GM12864 (cell line): ENCODE measurements around the gene ANKK1.

Source experiments
- DNase-seq: peaks from one replicate; pipeline ENCODE4 v3.0.0-alpha.2; 2011; ENCODE audit warnings: low read depth
- H3K4me3 ChIP-seq: 2 replicates; pipeline ENCODE4 v1.5.1; 2011; ENCODE audit warnings: mild to moderate bottlenecking, low read depth, low read length, control low read depth
- TF ChIP-seq, protein P1 (sequence below): IDR thresholded peaks from 2 replicates; pipeline ENCODE4 v1.5.1; 2011; ENCODE audit warnings: low read depth, mild to moderate bottlenecking, moderate library complexity, low read length, control low read depth, inconsistent platforms; ENCODE audit errors: missing control alignments

Gene ANKK1, protein sequence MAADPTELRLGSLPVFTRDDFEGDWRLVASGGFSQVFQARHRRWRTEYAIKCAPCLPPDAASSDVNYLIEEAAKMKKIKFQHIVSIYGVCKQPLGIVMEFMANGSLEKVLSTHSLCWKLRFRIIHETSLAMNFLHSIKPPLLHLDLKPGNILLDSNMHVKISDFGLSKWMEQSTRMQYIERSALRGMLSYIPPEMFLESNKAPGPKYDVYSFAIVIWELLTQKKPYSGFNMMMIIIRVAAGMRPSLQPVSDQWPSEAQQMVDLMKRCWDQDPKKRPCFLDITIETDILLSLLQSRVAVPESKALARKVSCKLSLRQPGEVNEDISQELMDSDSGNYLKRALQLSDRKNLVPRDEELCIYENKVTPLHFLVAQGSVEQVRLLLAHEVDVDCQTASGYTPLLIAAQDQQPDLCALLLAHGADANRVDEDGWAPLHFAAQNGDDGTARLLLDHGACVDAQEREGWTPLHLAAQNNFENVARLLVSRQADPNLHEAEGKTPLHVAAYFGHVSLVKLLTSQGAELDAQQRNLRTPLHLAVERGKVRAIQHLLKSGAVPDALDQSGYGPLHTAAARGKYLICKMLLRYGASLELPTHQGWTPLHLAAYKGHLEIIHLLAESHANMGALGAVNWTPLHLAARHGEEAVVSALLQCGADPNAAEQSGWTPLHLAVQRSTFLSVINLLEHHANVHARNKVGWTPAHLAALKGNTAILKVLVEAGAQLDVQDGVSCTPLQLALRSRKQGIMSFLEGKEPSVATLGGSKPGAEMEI

DNA sequence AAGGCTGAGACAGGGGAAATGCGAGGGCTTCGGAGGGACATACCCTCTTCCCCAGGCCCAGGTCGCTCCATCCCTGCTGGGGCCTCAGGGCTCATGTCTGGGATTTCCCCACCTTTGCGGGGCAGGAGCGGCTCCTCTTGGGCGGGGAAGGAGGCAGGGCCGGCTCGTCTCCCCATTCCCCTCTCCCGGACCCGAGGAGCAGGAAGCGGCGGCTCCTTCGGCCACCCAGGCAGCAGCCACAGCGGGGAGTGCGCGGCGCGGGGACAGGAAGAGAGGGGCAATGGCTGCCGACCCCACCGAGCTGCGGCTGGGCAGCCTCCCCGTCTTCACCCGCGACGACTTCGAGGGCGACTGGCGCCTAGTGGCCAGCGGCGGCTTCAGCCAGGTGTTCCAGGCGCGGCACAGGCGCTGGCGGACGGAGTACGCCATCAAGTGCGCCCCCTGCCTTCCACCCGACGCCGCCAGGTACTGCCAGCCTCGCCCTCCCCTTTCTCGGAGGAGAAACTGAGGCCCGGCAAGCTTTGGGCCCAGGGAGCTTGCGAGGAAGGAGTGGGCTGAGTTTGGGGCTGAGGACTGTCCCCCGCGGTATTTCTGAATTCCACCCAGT is at the start of gene ANKK1:
Gene ANKK1, plus strand, starts transcription at position 175 of the 607 bp plus-strand sequence. Its CDS starts 106 bp downstream, at position 281.
- TF ChIP-seq, protein P1, sequence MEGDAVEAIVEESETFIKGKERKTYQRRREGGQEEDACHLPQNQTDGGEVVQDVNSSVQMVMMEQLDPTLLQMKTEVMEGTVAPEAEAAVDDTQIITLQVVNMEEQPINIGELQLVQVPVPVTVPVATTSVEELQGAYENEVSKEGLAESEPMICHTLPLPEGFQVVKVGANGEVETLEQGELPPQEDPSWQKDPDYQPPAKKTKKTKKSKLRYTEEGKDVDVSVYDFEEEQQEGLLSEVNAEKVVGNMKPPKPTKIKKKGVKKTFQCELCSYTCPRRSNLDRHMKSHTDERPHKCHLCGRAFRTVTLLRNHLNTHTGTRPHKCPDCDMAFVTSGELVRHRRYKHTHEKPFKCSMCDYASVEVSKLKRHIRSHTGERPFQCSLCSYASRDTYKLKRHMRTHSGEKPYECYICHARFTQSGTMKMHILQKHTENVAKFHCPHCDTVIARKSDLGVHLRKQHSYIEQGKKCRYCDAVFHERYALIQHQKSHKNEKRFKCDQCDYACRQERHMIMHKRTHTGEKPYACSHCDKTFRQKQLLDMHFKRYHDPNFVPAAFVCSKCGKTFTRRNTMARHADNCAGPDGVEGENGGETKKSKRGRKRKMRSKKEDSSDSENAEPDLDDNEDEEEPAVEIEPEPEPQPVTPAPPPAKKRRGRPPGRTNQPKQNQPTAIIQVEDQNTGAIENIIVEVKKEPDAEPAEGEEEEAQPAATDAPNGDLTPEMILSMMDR, result peak; percentile 17
- DNase-seq, result no peak
- H3K4me3 ChIP-seq, result no peak within 1 kb of the TSS

DNA sequence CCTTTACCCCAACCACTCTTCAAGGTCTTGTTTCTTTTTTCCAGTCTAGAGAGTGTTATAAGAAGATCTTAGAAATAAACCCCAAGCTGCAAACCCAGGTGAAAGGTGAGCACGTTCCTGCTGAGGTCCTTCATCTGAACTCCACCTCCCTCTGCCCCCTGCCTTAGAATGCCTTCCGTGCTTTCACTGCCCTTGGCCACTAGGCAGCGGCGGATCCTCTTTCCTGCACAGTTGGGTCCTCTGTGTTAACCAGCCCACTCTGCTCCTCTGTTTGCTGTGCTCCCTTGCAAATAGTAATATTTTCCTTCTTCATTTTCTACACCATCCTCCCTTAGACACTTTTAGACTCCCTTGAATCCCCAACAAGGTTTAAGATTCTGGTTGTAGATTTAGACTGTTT is 48.8 kb upstream of the ANKK1 start:
- H3K4me3 ChIP-seq, result no peak overlapping the region
- TF ChIP-seq, protein P1, result no peak
- DNase-seq, result no peak

DNA sequence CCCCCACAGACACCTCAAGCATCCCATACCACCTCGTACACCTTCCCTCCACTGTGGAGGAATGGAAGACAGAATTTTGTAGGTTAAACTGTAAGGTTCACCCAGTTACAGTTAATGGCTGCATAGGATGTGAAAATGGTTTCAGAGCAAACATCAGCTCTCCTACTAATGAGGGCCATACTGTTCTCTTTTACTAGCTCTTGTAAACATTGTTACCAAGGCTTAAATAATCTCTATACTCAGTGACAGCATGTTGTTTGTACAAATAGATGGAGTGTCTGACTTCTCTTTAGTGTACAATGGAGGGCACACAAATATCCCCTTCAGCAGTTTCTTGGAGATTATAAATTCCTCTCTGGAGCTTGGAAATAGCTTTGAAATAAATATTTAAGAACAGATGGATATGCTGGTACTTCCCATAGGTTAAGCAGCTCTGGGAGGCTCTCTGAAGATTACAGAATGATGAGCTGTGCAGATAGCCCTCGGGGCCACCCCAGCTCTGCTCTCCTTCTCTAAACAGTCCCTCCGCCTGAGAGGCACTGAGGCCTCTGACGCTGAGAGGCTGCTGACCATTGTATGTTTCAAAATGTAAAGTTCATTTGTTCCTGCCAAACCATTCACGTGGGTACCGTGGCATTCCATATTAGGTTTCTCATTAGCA is 47.5 kb upstream of the ANKK1 start:
- TF ChIP-seq, protein P1, result no peak
- no peak overlapping the region for H3K4me3 ChIP-seq
- DNase-seq, result no peak

DNA sequence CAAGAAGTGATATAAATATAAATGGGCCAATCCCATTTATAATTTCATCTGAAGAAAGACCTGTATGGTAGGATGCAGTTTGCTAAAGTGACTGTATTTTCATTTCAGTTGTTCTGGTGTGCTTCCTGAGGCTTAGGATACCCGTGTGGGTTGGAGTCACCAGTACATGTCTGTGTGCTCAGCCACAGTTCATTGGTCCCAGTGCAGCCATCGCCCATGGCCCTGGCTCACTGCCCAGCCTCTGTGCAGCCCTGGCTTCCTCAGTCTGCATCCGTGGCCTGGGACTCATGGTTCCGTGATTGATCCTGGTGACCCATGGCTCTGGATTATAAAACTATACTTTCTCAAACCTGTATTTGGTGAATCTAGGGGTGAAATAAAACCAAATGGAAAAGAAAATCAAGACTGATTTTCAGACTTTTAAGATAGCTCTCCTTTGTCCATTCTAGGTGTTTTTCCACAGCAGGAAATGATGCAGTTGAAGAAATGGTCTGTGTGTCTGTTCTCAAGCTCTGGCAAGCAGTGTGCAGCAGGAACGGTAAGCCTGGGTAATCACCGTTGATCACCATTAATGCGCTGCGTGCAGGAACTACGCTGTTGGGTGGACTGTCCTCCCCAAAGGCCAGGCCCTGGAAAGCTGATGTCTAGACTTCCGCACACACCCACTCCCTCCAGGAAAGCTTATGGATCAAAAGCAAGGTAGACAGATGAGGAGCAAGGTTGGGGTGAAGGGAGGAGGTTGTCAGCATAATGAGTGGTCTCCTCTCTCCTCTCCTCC is 46.0 kb upstream of the ANKK1 start:
- no peak overlapping the region for H3K4me3 ChIP-seq
- no peak for DNase-seq
- TF ChIP-seq, protein P1, result no peak

DNA sequence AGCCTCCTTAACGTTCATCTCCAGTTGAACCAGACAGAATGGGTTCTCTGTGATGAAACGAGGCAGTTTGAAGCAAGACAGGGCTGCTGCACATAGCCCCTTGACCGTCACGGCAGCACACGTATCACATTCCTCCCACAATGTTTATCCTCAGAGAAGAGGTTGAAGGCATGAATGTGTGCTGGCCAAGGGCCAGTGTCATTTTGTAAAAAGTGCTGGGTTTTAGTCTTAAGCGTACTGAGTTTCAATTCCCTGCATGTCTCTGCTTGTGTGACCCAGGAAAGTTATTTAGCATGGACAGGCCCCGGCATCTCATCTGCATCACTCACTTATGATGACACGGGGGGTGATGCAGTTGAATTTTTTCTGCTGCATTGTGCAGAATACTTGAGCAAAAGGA is 41.6 kb upstream of the ANKK1 start:
- TF ChIP-seq, protein P1, result no peak
- no peak overlapping the region for H3K4me3 ChIP-seq
- DNase-seq, result no peak

DNA sequence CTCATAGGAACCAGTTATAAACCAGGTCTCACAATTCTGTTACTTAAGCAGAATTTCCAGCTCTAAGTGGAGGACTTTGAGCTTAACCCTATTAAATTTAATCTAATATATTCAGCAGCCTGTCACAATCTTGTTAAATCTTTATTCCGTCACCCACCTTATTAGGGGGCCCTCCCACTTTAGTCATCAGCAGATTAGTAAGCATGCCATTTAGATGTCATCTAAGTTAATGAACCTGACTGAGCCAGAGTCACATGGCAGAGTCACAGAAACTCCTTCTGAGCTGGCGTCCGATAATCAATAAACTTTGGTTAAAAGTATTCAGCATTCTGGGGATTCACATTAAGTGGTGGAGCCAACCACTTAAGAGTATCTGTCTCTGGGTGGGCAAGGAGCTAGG is 38.1 kb upstream of the ANKK1 start:
- H3K4me3 ChIP-seq, result no peak overlapping the region
- TF ChIP-seq, protein P1, result no peak
- DNase-seq, result no peak
